Measurements from ENCODE around the gene NMNAT3.

Gene NMNAT3

GRCh38 chr3:139660269-139660668 lies 17.5 kb downstream of the NMNAT3 start:
- no peaks in the 10 kb centered on the region for H3K36me3 ChIP-seq (ENCODE audit: control insufficient read depth, insufficient read depth, low read length)
- no peaks in the 10 kb centered on the region for H3K27me3 ChIP-seq (replicated peaks; ENCODE audit: control insufficient read depth, insufficient read depth, low read length, poor library complexity, severe bottlenecking)
- H3K4me3 ChIP-seq (ENCODE audit: insufficient read depth, low read depth, low read length, poor library complexity, severe bottlenecking), result no peak overlapping the region
- no peak for DNase-seq
- H3K4me1 ChIP-seq (ENCODE audit: control insufficient read depth, insufficient read depth, low read length, poor library complexity, severe bottlenecking), result no peaks in the 10 kb centered on the region
- H3K9me3 ChIP-seq (ENCODE audit: control insufficient read depth, low read length), result no peaks in the 10 kb centered on the region
- H3K27ac ChIP-seq (ENCODE audit: insufficient read depth, low read length, poor library complexity, severe bottlenecking), result no peak overlapping the region

- H3K4me3 ChIP-seq (ENCODE audit: insufficient read depth, low read depth, low read length, poor library complexity, severe bottlenecking), result no peak overlapping the region
- no peaks in the 10 kb centered on the region for H3K27me3 ChIP-seq (replicated peaks; ENCODE audit: control insufficient read depth, insufficient read depth, low read length, poor library complexity, severe bottlenecking)
- DNase-seq, result no peak
- H3K9me3 ChIP-seq (ENCODE audit: control insufficient read depth, low read length), result no peaks in the 10 kb centered on the region
- H3K4me1 ChIP-seq (ENCODE audit: control insufficient read depth, insufficient read depth, low read length, poor library complexity, severe bottlenecking), result no peaks in the 10 kb centered on the region
- H3K36me3 ChIP-seq (ENCODE audit: control insufficient read depth, insufficient read depth, low read length), result no peaks in the 10 kb centered on the region
- H3K27ac ChIP-seq (ENCODE audit: insufficient read depth, low read length, poor library complexity, severe bottlenecking), result no peak overlapping the region
Observed at GRCh38 chr3:139659511-139659910, 18.3 kb downstream of the NMNAT3 start.

GRCh38 chr3:139657936-139658335 lies 19.8 kb downstream of the NMNAT3 start:
- Histone ChIP-seq H3K4me1 (ENCODE audit: control insufficient read depth, insufficient read depth, low read length, poor library complexity, severe bottlenecking) (no peaks in the 10 kb centered on the region), H3K27me3 (replicated peaks; ENCODE audit: control insufficient read depth, insufficient read depth, low read length, poor library complexity, severe bottlenecking) (no peaks in the 10 kb centered on the region), H3K9me3 (ENCODE audit: control insufficient read depth, low read length) (no peaks in the 10 kb centered on the region), H3K36me3 (ENCODE audit: control insufficient read depth, insufficient read depth, low read length) (no peaks in the 10 kb centered on the region), H3K27ac (ENCODE audit: insufficient read depth, low read length, poor library complexity, severe bottlenecking) (no peak overlapping the region), H3K4me3 (ENCODE audit: insufficient read depth, low read depth, low read length, poor library complexity, severe bottlenecking) (no peak overlapping the region)
- no peak for DNase-seq

- H3K36me3 ChIP-seq (ENCODE audit: control insufficient read depth, insufficient read depth, low read length), result no peaks in the 10 kb centered on the region
- no peaks in the 10 kb centered on the region for H3K27me3 ChIP-seq (replicated peaks; ENCODE audit: control insufficient read depth, insufficient read depth, low read length, poor library complexity, severe bottlenecking)
- DNase-seq, result no peak
- no peaks in the 10 kb centered on the region for H3K4me1 ChIP-seq (ENCODE audit: control insufficient read depth, insufficient read depth, low read length, poor library complexity, severe bottlenecking)
- no peaks in the 10 kb centered on the region for H3K9me3 ChIP-seq (ENCODE audit: control insufficient read depth, low read length)
- H3K27ac ChIP-seq (ENCODE audit: insufficient read depth, low read length, poor library complexity, severe bottlenecking), result no peak overlapping the region
- H3K4me3 ChIP-seq (ENCODE audit: insufficient read depth, low read depth, low read length, poor library complexity, severe bottlenecking), result no peak overlapping the region
Observed at GRCh38 chr3:139657434-139657833, 20.3 kb downstream of the NMNAT3 start.

- Histone ChIP-seq H3K9me3 (ENCODE audit: control insufficient read depth, low read length) (no peaks in the 10 kb centered on the region), H3K4me1 (ENCODE audit: control insufficient read depth, insufficient read depth, low read length, poor library complexity, severe bottlenecking) (no peaks in the 10 kb centered on the region), H3K27me3 (replicated peaks; ENCODE audit: control insufficient read depth, insufficient read depth, low read length, poor library complexity, severe bottlenecking) (no peaks in the 10 kb centered on the region), H3K4me3 (ENCODE audit: insufficient read depth, low read depth, low read length, poor library complexity, severe bottlenecking) (no peak overlapping the region), H3K27ac (ENCODE audit: insufficient read depth, low read length, poor library complexity, severe bottlenecking) (no peak overlapping the region), H3K36me3 (ENCODE audit: control insufficient read depth, insufficient read depth, low read length) (no peaks in the 10 kb centered on the region)
- DNase-seq, result no peak
Observed at GRCh38 chr3:139655909-139656595, 21.7 kb downstream of the NMNAT3 start.

GRCh38 chr3:139654637-139655365 lies 23.0 kb downstream of the NMNAT3 start:
- Histone ChIP-seq H3K27ac (ENCODE audit: insufficient read depth, low read length, poor library complexity, severe bottlenecking) (no peak overlapping the region), H3K9me3 (ENCODE audit: control insufficient read depth, low read length) (no peaks in the 10 kb centered on the region), H3K4me3 (ENCODE audit: insufficient read depth, low read depth, low read length, poor library complexity, severe bottlenecking) (no peak overlapping the region), H3K4me1 (ENCODE audit: control insufficient read depth, insufficient read depth, low read length, poor library complexity, severe bottlenecking) (no peaks in the 10 kb centered on the region), H3K36me3 (ENCODE audit: control insufficient read depth, insufficient read depth, low read length) (no peaks in the 10 kb centered on the region), H3K27me3 (replicated peaks; ENCODE audit: control insufficient read depth, insufficient read depth, low read length, poor library complexity, severe bottlenecking) (no peaks in the 10 kb centered on the region)
- no peak for DNase-seq

- Histone ChIP-seq H3K36me3 (ENCODE audit: control insufficient read depth, insufficient read depth, low read length) (no peaks in the 10 kb centered on the region), H3K27ac (ENCODE audit: insufficient read depth, low read length, poor library complexity, severe bottlenecking) (no peak overlapping the region), H3K4me1 (ENCODE audit: control insufficient read depth, insufficient read depth, low read length, poor library complexity, severe bottlenecking) (no peaks in the 10 kb centered on the region), H3K9me3 (ENCODE audit: control insufficient read depth, low read length) (no peaks in the 10 kb centered on the region), H3K4me3 (ENCODE audit: insufficient read depth, low read depth, low read length, poor library complexity, severe bottlenecking) (no peak overlapping the region), H3K27me3 (replicated peaks; ENCODE audit: control insufficient read depth, insufficient read depth, low read length, poor library complexity, severe bottlenecking) (no peaks in the 10 kb centered on the region)
- DNase-seq, result no peak
Observed at GRCh38 chr3:139653582-139653981, 24.2 kb downstream of the NMNAT3 start.

- Histone ChIP-seq H3K9me3 (ENCODE audit: control insufficient read depth, low read length) (no peaks in the 10 kb centered on the region), H3K4me3 (ENCODE audit: insufficient read depth, low read depth, low read length, poor library complexity, severe bottlenecking) (no peak overlapping the region)
Observed at GRCh38 chr3:139652561-139652960, 25.2 kb downstream of the NMNAT3 start.

GRCh38 chr3:139647866-139648435 lies 29.8 kb downstream of the NMNAT3 start:
- Histone ChIP-seq H3K9me3 (ENCODE audit: control insufficient read depth, low read length) (no peaks in the 10 kb centered on the region), H3K36me3 (ENCODE audit: control insufficient read depth, insufficient read depth, low read length) (no peaks in the 10 kb centered on the region), H3K4me3 (ENCODE audit: insufficient read depth, low read depth, low read length, poor library complexity, severe bottlenecking) (no peak overlapping the region), H3K4me1 (ENCODE audit: control insufficient read depth, insufficient read depth, low read length, poor library complexity, severe bottlenecking) (no peaks in the 10 kb centered on the region), H3K27ac (ENCODE audit: insufficient read depth, low read length, poor library complexity, severe bottlenecking) (no peak overlapping the region), H3K27me3 (replicated peaks; ENCODE audit: control insufficient read depth, insufficient read depth, low read length, poor library complexity, severe bottlenecking) (no peaks in the 10 kb centered on the region)
- DNase-seq, result no peak

More at GRCh38 chr3:139652561-139652960, 25.2 kb downstream of the NMNAT3 start:
- Histone ChIP-seq H3K36me3 (ENCODE audit: control insufficient read depth, insufficient read depth, low read length) (no peaks in the 10 kb centered on the region), H3K27me3 (replicated peaks; ENCODE audit: control insufficient read depth, insufficient read depth, low read length, poor library complexity, severe bottlenecking) (no peaks in the 10 kb centered on the region), H3K4me1 (ENCODE audit: control insufficient read depth, insufficient read depth, low read length, poor library complexity, severe bottlenecking) (no peaks in the 10 kb centered on the region), H3K27ac (ENCODE audit: insufficient read depth, low read length, poor library complexity, severe bottlenecking) (no peak overlapping the region)
- DNase-seq, result no peak

GRCh38 chr3:139646512-139646911 lies 31.3 kb downstream of the NMNAT3 start:
- H3K9me3 ChIP-seq (ENCODE audit: control insufficient read depth, low read length), result no peaks in the 10 kb centered on the region
- H3K36me3 ChIP-seq (ENCODE audit: control insufficient read depth, insufficient read depth, low read length), result no peaks in the 10 kb centered on the region
- no peaks in the 10 kb centered on the region for H3K4me1 ChIP-seq (ENCODE audit: control insufficient read depth, insufficient read depth, low read length, poor library complexity, severe bottlenecking)
- no peak for DNase-seq
- no peak overlapping the region for H3K27ac ChIP-seq (ENCODE audit: insufficient read depth, low read length, poor library complexity, severe bottlenecking)
- H3K4me3 ChIP-seq (ENCODE audit: insufficient read depth, low read depth, low read length, poor library complexity, severe bottlenecking), result no peak overlapping the region
- H3K27me3 ChIP-seq (replicated peaks; ENCODE audit: control insufficient read depth, insufficient read depth, low read length, poor library complexity, severe bottlenecking), result no peaks in the 10 kb centered on the region
